ENCODE results near the gene EPHA4. TPM values are rescaled to one million over a fixed set of nuclear protein-coding genes. Genes with fewer than 3 reads are reported as not detected.
A peak's percentile ranks its signal among the peaks of the same experiment; 100 is the strongest.

Gene EPHA4
- total RNA-seq, 2 donors from 2014 or later = 12.0 to 88.8 TPM

DNA sequence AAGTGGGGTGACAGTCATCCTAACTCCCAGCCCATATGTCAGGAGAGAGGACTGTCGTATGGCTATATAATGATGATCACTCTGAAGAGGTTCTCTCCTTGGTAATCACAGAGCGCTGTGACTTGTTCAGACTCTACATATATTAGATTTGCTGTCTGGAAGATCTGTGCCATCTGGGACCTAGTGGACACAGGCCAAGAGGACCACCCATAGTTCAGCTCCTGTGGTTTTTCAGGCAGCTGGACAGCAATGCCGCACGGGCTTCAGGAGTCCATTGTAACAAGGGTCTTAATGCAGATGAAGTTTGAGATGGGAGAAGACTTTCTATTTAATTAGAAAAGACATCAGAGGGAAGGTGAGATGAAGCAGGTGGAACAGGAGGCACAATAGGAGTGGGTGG, 40.1 kb upstream of the EPHA4 start:
- DNase-seq (ENCODE audit: low spot score) = no peak
- intact Hi-C loops (cut with DNase I) = no loop called here
- 77% methylated on average over 4 of the region's 4 CpGs for WGBS

DNA sequence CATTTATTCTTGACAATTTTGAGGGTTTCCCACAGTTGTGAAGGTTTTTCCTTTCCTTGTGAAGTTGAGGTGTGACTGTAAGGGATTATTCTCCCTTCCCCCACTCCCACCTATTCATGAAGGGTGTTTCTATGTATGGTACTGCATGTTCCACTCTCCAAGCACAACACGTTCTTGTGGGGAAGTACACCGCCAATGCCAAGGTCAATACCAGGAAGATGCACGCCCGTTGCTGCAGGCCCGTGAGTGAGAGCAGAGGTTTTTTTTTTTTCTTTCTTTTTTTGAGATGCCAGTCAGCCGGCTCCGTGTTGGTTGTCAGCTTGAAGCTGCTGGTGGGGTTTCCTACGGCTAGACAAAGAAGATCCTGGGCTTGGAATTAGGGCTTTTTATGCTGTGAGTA, 38.6 kb upstream of the EPHA4 start:
- Histone ChIP-seq H3K9me3 (no peaks in the 10 kb centered on the region), H3K4me1 (replicated peaks) (no peaks in the 10 kb centered on the region), H3K27ac (peak overlapping the region in 1 of 2 donors; percentile 51), H3K4me3 (no peak overlapping the region), H3K36me3 (no peaks in the 10 kb centered on the region), H3K27me3 (replicated peaks; ENCODE audit: insufficient read depth) (no peaks in the 10 kb centered on the region)
- peak; percentile 58 for DNase-seq (ENCODE audit: low spot score)
- TF ChIP-seq POLR2AphosphoS5 (IDR thresholded peaks at IDR 0.05) = peak; percentile 90
- no peak for TF ChIP-seq POLR2A (IDR thresholded peaks at IDR 0.05)
- intact Hi-C loops (cut with DNase I) = no loop called here
- WGBS = 40% methylated on average over 8 of the region's 8 CpGs

More for the DNA sequence above, 40.1 kb upstream of the EPHA4 start:
- TF ChIP-seq POLR2AphosphoS5 (IDR thresholded peaks at IDR 0.05) = no peak
- no peak for TF ChIP-seq CTCF (IDR thresholded peaks at IDR 0.05)
- TF ChIP-seq POLR2A (IDR thresholded peaks at IDR 0.05) = no peak
- no peaks in the 10 kb centered on the region for H3K9me3 ChIP-seq
- no peaks in the 10 kb centered on the region for H3K27me3 ChIP-seq (replicated peaks; ENCODE audit: insufficient read depth)
- H3K4me3 ChIP-seq = no peak overlapping the region
- no peak overlapping the region for H3K27ac ChIP-seq
- H3K4me1 ChIP-seq (replicated peaks) = no peaks in the 10 kb centered on the region
- H3K36me3 ChIP-seq = no peaks in the 10 kb centered on the region

GRCh38 chr2:221610255-221610654, 38.2 kb upstream of the EPHA4 start:
- TF ChIP-seq POLR2AphosphoS5 (IDR thresholded peaks at IDR 0.05) (no peak), CTCF (IDR thresholded peaks at IDR 0.05) (no peak), POLR2A (IDR thresholded peaks at IDR 0.05) (no peak)
- Histone ChIP-seq H3K36me3 (no peaks in the 10 kb centered on the region), H3K27ac (peak overlapping the region in 1 of 2 donors; percentile 51), H3K4me3 (no peak overlapping the region), H3K27me3 (replicated peaks; ENCODE audit: insufficient read depth) (no peaks in the 10 kb centered on the region), H3K4me1 (replicated peaks) (no peaks in the 10 kb centered on the region), H3K9me3 (no peaks in the 10 kb centered on the region)
- DNase-seq (ENCODE audit: low spot score) = no peak
- WGBS = 77% methylated on average over 2 of the region's 2 CpGs
- intact Hi-C loops (cut with DNase I) = no loop called here

GRCh38 chr2:221608442-221608841, 36.3 kb upstream of the EPHA4 start:
- no peaks in the 10 kb centered on the region for H3K27me3 ChIP-seq (replicated peaks; ENCODE audit: insufficient read depth)
- intact Hi-C loops (cut with DNase I) = no loop called here
- TF ChIP-seq POLR2A (IDR thresholded peaks at IDR 0.05) (no peak), CTCF (IDR thresholded peaks at IDR 0.05) (no peak)

GRCh38 chr2:221606424-221606823, 34.3 kb upstream of the EPHA4 start:
- Histone ChIP-seq H3K4me3 (no peak overlapping the region), H3K27ac (no peak overlapping the region), H3K9me3 (no peaks in the 10 kb centered on the region), H3K36me3 (no peaks in the 10 kb centered on the region), H3K4me1 (replicated peaks) (no peaks in the 10 kb centered on the region), H3K27me3 (replicated peaks; ENCODE audit: insufficient read depth) (no peaks in the 10 kb centered on the region)
- TF ChIP-seq POLR2A (IDR thresholded peaks at IDR 0.05) (no peak), POLR2AphosphoS5 (IDR thresholded peaks at IDR 0.05) (no peak), CTCF (IDR thresholded peaks at IDR 0.05) (no peak)
- intact Hi-C loops (cut with DNase I) = no loop called here
- DNase-seq (ENCODE audit: low spot score) = no peak
- 71% methylated on average over 6 of the region's 6 CpGs for WGBS

More at GRCh38 chr2:221608442-221608841, 36.3 kb upstream of the EPHA4 start:
- no peaks in the 10 kb centered on the region for H3K36me3 ChIP-seq
- WGBS = 80% methylated on average over 3 of the region's 3 CpGs
- no peak for DNase-seq (ENCODE audit: low spot score)
- H3K9me3 ChIP-seq = no peaks in the 10 kb centered on the region
- no peak overlapping the region for H3K4me3 ChIP-seq
- no peak overlapping the region for H3K27ac ChIP-seq
- no peaks in the 10 kb centered on the region for H3K4me1 ChIP-seq (replicated peaks)

Data from prostate gland (tissue), 2 donors.